COLO668 (cell line): ENCODE data around the gene FSCN2.

Source experiments
- DNase-seq: peaks from one replicate; lab custom pipeline; 2025; ENCODE audit not compliant: unreplicated experiment; lab: John Stamatoyannopoulos, UW

The FSCN2 gene

DNA sequence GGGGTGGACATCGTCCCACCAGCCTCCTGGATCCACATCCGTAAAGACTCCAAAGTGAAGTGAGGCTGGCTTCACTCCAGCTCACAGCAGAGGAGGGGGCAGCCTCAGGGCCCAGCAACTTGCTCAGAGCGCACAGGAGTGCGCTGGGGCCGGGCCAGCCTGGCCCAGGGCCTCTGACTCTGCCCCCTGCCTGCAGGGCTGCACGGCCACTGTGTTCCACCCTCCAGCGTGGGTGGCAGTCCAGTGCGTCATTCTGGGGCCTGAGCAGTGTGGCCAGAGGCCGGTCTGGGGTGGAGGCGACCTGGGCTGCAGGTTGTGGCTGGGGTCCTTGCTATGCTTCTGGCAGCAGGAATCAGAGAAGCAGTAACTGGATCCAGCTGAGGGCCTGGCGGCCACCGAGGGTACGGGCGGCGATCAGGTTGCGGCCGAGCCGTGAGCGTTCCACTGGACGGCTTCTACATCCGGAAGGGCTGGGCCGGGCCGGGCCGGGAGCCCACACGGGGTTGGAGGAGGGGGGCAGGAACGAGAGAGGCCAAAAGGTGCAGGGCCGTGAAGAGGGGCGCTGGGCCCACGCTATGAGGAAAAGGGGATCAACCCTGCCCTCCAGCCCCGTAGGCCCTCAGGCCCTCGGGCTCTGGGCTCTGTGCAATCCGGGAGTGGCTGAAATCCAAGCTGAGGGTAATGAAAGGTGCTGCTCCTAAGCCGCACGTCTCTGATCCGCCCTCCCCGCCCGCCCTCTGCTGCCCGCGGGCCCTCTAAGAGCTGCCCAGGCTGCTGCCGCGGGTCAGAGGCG, at the start of gene FSCN2:
Gene FSCN2 (plus strand): TSS at position 787 of the 793 bp plus-strand sequence. CDS start 155 bp downstream, outside the sequence.
- peak; percentile 56 for DNase-seq

DNA sequence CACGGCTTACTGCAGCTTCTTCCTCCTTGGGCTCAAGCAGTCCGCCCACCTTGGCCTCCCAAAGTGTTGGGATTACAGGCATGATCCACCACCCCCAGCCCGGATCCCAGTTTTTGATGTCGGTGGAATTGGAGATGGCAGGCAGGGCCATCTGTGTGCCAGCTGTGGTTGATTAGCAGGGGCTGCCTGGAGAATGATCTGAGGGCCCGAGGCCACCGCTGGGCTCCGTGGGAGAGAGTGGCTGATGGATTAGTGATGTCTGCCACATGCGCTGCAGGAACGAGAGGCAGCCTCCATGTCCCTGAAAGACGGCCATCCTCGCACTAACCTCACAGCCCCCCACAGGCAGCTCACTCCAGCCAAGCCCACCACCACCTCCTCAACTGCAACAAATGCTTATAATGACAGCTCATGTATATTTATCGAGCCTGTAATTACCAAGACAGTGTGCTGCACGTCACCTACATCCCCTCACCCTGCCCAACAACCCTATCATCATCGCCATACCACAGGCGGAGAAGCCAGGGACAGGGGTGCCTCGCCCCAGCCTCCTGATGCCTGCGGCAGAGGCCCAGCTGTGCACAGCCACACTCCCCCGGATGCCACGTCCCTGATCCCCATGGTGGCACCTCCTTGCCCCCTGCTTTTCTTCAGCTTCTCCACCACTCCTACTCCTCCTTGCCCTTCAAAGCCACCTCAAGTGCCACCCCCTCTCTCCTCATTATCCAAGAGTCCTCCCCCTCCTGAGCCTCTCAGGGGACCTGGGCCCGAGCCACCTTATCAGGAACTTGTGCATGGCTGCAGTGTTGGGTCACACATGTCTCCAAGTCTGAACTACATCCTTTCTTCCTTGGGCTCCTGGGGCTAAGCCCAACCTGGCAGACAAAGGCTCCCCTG, 48.8 kb upstream of the FSCN2 start:
- DNase-seq: no peak

DNA sequence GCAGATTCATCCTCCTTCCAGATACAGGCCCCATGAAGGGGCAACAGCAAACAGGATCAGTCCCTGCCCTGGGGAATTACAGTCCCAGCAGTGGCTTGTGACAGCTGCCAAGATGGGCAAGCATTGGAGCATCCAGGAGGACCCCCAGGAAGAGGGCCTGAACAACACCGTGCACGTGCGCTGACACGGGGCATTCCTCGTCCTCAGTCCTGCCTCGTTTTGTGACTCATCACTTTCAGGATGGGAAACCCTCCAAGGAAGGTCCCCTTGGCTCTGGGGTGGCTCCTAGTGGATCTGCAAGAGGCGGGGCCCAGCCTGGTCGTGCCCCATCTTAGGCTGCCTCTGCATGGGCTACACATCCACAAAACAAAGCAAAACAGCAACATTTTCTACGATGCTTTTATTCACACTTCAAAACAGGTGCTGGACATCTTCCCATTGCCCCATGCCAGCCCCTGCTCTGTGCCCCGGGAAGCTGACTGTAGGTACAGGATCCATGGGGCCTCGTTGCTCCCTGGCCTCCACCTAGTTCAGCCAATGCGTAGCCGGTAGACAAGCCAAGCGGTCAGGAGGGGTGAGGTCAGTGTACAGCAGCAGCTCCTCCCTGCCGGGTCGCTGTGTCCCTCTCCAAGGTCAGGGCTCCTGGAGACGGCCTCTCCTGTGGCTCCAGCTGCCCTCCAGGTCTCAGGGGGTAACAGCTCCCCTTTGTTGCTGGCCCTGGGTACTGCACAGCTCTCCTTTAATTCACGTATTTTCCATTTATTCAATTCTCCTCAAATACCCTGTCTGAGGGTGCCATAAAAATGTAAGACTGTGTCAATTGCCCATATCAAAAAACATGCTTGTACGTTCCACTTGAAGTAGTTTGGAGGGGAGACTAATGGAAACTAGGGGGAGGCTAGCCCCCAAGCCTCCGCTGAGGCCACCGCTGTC, 47.8 kb upstream of the FSCN2 start:
- no peak for DNase-seq

GRCh38 chr17:81481073-81481799, 46.9 kb upstream of the FSCN2 start:
- DNase-seq: peak; percentile 65

DNA sequence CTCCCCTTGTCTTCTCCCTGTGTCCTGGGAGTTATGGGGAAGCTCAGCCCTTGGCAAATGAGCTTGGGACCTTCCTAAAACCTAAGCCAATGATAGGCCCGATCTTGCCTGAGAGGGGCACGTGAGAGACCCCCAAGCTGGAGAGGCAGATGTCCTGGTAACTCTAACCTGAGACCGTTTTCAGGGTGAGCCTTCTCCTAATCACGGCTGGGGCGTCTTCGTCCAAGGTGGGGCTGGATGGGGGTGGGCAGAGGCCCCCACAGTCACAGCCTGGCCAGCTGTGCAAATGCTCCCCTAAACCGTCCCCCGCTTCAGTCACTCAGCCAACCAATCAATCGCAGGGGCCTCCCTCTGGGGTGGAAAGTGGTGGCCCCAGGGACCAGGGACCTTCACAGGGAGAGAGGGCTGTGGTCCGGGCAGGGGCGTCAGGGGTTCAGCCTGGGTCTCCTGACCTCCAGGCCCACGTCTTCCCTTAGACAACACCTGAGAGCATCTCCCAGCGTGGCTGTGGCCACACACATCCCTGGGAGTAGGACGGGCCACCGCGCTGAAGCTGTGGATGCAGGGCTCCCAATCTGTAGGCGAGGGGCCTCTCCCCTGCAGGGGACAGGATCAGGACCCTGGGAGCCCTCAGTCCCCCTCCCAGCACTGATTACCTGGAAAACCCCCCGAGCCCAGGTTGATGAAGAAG, 46.2 kb upstream of the FSCN2 start:
- DNase-seq: no peak

DNA sequence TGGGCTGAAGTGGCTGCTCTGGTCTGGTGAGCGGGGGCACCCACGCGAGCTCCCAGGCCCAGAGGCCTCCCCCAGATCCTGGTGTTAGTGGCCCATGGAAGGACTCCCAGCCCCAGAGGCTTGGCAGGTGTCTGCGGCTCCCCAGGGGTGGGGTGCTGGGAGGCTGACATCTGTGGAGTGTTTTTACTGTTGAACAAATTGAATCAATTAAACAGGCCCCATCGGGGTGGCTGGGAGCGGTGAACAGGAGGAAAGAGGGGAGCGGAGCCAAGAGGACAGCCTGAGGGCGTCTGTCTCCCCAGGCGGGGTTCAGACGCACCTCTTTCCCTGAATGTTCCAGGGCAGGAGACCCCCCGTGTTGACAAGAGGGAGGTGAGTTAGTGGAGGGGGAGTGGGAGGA, 45.5 kb upstream of the FSCN2 start:
- peak; percentile 10 for DNase-seq

- peak; percentile 31 for DNase-seq
These were observed 44.9 kb upstream of the FSCN2 start for GRCh38 chr17:81483085-81483861.

- no peak for DNase-seq
These were observed 44.3 kb upstream of the FSCN2 start for GRCh38 chr17:81483862-81484194.

DNA sequence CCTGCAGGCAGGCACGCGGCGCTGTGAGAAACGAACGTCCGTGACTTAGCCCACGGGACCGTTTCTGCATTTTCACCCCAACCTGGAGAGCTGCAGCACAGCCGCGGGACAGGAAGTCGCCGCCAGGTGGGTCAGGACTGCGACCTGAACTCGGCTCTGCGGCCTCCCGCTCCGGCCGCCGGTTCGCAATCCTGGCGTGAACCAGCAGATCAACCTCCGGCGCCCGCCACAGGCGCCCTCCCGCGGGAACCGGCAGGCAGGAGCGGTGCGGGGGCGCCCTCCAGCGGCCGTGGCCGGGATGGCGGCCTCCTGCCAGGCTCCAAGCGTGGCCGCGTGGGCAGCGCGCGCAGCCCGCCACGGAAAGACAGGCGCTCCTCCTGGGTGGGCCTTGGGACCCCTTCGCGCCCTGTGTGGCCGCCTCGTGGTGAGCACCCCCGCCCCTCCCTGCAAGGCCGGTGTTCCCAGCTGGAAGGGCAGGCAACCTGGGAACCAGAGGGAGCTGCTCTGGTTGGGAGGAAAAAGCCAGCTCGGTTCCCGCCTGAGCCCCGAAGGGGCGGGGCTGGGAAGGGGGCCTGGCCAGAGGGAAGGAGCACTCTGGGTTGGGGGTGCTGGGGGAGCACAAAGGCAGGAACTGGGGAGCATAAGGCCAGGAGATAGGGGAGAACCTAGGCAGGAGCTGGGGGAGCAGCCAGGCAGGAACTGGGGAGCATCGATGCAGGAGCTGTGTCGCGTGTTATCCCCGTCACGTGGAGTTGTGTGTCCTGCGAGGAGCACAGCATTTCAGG, 43.8 kb upstream of the FSCN2 start:
- DNase-seq: peak; percentile 86

GRCh38 chr17:81486199-81486810, 41.9 kb upstream of the FSCN2 start:
- no peak for DNase-seq

GRCh38 chr17:81487089-81487486, 41.1 kb upstream of the FSCN2 start:
- no peak for DNase-seq

DNA sequence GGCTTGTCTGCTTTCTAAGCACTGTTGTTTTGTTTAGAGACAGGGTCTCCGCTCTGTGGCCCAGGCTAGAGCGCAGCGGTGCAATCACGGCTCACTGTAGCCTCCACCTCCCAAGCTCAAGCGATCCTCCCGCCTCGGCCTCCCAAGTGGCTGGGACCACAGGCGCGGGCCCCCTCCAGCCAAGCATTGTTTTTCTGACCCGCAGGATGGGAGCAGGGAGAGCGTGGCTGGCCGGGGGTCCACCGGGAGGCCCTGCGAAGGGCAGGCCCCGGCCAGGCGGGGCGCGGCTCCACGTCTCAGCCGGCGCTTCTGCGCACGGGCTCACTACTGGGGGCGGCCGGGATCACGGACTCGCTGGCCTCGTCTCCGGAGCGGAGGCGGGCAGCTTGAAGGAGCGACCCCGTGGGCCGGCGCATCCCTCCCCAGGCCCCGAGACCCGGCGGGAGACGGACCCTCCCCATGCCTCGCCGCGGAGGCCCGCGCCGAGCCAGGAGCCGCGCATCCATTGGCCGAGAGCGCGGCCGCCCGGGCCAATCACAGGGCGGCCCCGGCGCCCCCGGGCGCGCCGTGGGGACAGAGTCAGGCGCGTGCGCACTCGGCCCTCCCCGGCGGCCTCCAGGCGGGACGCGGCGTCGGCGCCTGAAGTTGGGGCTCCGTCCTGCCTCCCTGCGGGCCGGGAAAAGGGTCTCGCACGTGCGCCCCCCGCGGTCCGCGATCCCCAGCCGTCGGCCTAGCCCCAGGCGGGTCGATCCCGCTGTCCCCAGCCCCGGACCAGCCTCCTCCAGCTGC, 40.5 kb upstream of the FSCN2 start:
- peak; percentile 84 for DNase-seq

GRCh38 chr17:81488276-81488860, 39.8 kb upstream of the FSCN2 start:
- DNase-seq: peak; percentile 53

DNA sequence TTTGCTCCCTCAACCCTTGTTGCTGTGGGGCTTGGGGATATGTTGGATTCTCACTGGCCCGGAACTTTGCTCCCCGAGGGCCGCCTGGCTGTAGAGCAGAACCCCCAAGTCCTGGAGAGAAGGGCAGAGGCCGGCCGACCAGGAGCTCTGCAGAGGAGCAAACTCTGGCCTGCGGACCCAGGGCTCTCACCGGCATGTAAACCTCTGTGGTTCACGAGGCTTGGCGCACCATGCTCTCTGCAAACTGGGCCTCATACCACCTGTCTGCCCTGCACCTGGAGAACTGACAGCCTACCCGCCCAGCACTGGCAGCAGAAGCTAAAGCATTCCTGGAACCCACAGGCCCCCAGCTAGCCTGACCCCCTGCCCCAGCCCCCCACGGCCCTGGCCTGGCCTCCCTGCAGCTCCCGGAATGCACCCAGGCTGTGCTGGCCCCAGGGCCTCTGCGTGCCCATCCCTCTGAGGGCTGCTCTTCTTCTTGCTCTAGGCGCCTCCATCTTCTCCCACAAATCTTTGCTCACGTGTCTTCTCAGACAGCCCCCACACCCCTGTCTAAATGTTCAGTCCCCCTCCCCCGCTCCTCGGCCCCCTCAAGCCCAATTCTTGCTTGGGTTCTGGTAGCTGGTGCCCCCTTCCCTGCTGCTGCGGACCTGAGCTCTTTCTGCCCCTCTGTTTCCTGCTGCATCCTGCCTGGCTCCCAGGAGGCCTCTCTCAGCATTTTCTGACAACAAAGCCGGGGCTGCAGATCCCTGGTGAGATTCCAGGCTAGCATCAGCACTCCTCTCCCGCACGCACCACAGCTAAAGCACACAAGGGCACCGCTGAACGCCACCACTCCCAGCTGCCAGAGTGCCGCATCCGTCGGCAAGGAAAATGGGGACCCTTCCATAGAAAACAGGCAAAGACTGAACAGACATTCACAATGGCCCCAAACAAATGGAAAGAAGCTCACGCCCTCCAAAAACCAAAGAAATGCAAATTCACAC, 38.9 kb upstream of the FSCN2 start:
- peak; percentile 22 for DNase-seq
